Measurements from ENCODE around the gene UBE2K. TPM values are rescaled to one million over a fixed set of nuclear protein-coding genes. Genes with fewer than 3 reads are reported as not detected.
"Not testable (repeated sequence)": the region's sequence is repeated elsewhere in the genome, so short reads cannot be mapped to it uniquely, and the experiment has no call there.

Gene UBE2K
- total RNA-seq, 2 experiments from 2014 or later = 60.6 to 69.5 TPM

DNA sequence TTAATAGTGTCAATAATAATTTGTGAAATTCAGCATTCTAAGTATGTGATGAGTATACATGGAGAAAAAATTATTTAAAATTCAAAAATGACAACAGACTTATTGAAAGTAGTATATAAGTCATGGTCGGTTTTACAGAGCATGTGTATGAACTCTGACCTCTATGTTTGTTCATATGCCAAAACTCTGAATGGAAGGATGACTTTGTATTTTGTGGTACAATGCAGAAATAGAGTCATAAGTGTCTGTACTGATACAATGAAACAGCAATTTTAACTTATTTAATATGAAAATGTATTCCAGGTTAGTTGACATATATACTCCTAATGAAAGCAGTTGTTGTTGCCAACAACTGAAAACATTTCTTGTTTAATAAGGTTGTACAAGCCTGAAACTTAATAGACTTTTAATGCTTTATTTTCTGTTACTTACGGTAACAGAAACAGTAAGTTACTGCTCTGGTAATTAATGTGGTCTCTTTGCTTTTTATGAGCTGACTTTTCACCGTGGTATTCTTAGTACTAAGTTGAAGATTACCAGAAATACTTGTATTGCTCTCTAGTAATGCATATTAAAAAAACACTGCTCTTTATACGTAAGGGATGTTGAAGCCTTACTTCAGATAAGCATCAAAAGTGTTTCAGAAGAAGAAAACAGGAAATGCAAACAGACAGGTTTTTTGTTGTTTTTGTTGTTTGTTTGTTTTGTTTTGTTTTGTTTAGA lies 1.9 kb downstream of the UBE2K start:
- intact Hi-C loops (cut with micrococcal nuclease) = loop anchor here (1.0 to 5.0 kb wide), 11 partner anchors 19 to 1209 kb away; partner anchors contain the start of genes N4BP2, TMEM156 and WDR19
- H3K27ac Mint-ChIP-seq = peak overlapping the region; percentile 98
- peak overlapping the region; percentile 98 for H3K4me3 Mint-ChIP-seq
- no peaks in the 10 kb centered on the region for H3K27me3 Mint-ChIP-seq (ENCODE audit: low read depth)
- H3K4me1 Mint-ChIP-seq (ENCODE audit: low read depth) = peaks cover 32% of the 10 kb centered on the region
- H3K9me3 Mint-ChIP-seq = no peaks in the 10 kb centered on the region
- DNase-seq = no peak
- H3K36me3 Mint-ChIP-seq (ENCODE audit: low read depth) = peaks cover 12% of the 10 kb centered on the region
- CTCF ChIA-PET = interaction anchor here (0.6 kb wide), 1 partner anchor 309 kb away, joined by 5 read pairs; no protein-coding TSS in a partner anchor

DNA sequence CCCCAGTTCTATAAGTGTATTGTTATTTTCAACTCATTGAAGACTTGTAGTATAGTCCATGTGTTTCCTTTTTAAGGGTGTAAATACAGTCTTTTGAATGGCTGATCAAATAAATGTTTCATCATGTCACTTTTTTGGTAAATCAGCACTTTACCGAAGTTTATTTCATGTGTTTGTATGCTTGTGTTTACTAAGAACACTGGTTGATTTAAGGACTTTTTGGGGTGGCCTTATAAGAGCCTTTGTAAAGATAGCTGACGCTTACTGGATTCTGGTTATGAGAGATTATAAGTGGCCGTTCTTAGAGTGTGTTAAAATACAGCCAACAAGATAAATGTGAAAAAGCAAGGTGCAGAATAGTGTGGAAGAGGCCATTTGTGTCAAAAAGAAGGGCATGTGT lies 2.6 kb downstream of the UBE2K start:
- Mint-ChIP-seq H3K4me3 (peak overlapping the region; percentile 16), H3K27ac (no peak overlapping the region), H3K36me3 (ENCODE audit: low read depth) (peaks cover 15% of the 10 kb centered on the region), H3K27me3 (ENCODE audit: low read depth) (no peaks in the 10 kb centered on the region), H3K9me3 (no peaks in the 10 kb centered on the region), H3K4me1 (ENCODE audit: low read depth) (peaks cover 34% of the 10 kb centered on the region)
- CTCF ChIA-PET = interaction anchor here (0.6 kb wide), 1 partner anchor 308 kb away, joined by 5 read pairs; no protein-coding TSS in a partner anchor
- intact Hi-C loops (cut with micrococcal nuclease) = no loop called here
- DNase-seq = no peak

DNA sequence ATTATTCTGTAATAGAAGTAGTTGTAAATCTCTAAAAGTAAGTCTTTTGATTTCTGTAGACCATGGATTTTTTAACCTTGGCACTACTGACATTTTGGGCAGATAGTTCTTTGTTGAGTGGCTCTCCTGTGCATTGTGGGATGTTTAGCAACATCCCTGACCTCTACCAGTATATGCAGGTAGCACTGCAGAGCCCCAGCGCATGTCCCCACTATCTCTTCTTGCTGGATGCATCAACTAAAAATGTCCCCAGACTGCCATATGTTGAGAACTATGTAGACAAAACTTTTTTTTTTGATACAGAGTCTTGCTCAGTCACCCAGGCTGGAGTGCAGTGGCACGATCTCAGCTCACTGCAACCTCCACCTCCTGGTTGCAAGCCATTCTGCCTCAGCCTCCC lies 4.8 kb downstream of the UBE2K start:
- Mint-ChIP-seq H3K9me3 (no peaks in the 10 kb centered on the region), H3K27ac (no peak overlapping the region), H3K27me3 (ENCODE audit: low read depth) (no peaks in the 10 kb centered on the region), H3K36me3 (ENCODE audit: low read depth) (peaks cover 15% of the 10 kb centered on the region), H3K4me3 (no peak overlapping the region), H3K4me1 (ENCODE audit: low read depth) (peaks cover 33% of the 10 kb centered on the region)
- intact Hi-C loops (cut with micrococcal nuclease) = no loop called here
- CTCF ChIA-PET = no interaction called here
- no peak for DNase-seq

DNA sequence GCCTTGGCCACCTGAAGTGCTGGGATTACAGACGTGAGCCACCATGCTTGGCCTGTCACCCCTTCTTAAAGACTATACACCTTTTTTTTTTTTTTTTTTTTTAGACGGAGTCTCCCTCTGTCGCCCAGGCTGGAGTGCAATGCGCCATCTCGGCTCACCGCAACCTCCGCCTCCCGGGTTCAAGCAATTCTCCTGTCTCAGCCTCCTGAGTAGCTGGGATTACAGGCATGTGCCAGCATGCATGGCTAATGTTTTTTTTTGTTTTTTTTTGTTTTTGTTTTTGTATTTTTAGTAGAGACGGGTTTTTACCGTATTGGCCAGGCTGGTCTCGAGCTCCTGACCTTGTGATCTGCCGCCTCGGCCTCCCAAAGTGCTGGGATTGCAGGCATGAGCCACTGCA lies 6.9 kb downstream of the UBE2K start:
- H3K27ac Mint-ChIP-seq; DNase-seq; H3K9me3 Mint-ChIP-seq; H3K27me3 Mint-ChIP-seq (ENCODE audit: low read depth); H3K4me3 Mint-ChIP-seq; intact Hi-C loops (cut with micrococcal nuclease): not testable (repeated sequence)
- H3K4me1 Mint-ChIP-seq (ENCODE audit: low read depth) = peaks cover 44% of the 10 kb centered on the region
- peaks cover 12% of the 10 kb centered on the region for H3K36me3 Mint-ChIP-seq (ENCODE audit: low read depth)
- CTCF ChIA-PET = interaction anchor here (0.6 kb wide), 2 partner anchors 263 to 296 kb away, joined by 3 to 4 read pairs; no protein-coding TSS in a partner anchor

DNA sequence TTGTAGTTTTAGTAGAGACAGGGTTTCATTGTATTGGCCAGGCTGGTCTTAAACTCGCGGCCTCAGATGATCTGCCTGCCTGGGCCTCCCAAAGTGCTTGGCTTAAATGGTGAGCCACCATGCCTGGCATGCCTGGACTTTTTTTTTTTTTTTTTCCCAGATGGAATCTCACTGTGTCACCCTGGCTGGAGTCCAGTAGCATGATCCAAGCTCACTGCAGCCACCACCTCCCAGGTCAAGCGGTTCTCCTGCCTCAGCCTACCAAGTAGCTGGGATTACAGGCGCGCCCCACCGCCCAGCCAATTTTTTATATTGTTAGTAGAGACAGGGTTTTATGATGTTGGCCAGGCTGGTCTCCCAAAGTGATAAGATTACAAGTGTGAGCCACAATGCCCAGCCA lies 8.4 kb downstream of the UBE2K start:
- intact Hi-C loops (cut with micrococcal nuclease) = no loop called here
- CTCF ChIA-PET = interaction anchor here (0.6 kb wide), 1 partner anchor 269 kb away, joined by 5 read pairs; no protein-coding TSS in a partner anchor
- Mint-ChIP-seq H3K4me3 (no peak overlapping the region), H3K4me1 (ENCODE audit: low read depth) (peaks cover 38% of the 10 kb centered on the region), H3K27me3 (ENCODE audit: low read depth) (no peaks in the 10 kb centered on the region), H3K9me3 (no peaks in the 10 kb centered on the region), H3K36me3 (ENCODE audit: low read depth) (peaks cover 12% of the 10 kb centered on the region), H3K27ac (no peak overlapping the region)
- DNase-seq = no peak

DNA sequence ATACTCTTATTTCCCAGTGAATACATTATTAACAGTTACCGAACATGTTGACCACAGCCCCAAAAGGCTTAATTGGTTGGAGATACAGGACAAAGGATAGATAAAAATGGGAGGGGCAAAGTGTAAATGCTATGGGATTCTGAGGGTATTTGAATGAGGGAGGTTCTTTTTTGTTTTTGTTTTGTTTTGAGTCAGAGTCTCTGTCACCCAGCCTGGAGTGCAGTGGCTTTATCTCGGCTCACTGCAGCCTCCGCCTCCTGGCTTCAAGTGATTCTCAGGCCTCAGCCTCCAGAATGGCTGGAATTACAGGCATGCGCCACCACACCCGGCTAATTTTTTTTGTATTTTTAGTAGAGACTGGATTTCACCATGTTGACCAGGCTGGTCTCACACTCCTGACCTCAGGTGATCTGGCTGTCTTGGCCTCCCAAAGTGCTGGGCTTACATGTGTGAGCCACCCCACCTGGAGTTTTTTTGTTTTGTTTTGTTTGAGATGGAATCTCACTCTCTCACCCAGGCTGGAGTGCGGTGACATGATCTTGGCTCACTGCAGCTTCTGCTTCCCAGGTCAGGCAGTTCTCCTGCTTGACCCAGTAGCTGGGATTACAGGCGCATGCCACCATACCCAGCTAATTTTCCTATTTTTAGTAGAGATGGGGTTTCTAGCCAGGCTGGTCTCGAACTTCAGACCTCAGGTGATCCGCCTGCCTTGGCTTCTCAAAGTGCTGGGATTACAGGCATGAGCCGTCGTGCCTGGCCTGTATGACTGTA lies 9.0 kb downstream of the UBE2K start:
- peaks cover 35% of the 10 kb centered on the region for H3K4me1 Mint-ChIP-seq (ENCODE audit: low read depth)
- DNase-seq = peak; percentile 16
- H3K27ac Mint-ChIP-seq = no peak overlapping the region
- H3K4me3 Mint-ChIP-seq = no peak overlapping the region
- H3K27me3 Mint-ChIP-seq (ENCODE audit: low read depth) = no peaks in the 10 kb centered on the region
- CTCF ChIA-PET = interaction anchor here (0.7 kb wide), 2 partner anchors 21 to 233 kb away, joined by 3 read pairs; no protein-coding TSS in a partner anchor
- no peaks in the 10 kb centered on the region for H3K9me3 Mint-ChIP-seq
- peaks cover 14% of the 10 kb centered on the region for H3K36me3 Mint-ChIP-seq (ENCODE audit: low read depth)
- intact Hi-C loops (cut with micrococcal nuclease) = no loop called here

DNA sequence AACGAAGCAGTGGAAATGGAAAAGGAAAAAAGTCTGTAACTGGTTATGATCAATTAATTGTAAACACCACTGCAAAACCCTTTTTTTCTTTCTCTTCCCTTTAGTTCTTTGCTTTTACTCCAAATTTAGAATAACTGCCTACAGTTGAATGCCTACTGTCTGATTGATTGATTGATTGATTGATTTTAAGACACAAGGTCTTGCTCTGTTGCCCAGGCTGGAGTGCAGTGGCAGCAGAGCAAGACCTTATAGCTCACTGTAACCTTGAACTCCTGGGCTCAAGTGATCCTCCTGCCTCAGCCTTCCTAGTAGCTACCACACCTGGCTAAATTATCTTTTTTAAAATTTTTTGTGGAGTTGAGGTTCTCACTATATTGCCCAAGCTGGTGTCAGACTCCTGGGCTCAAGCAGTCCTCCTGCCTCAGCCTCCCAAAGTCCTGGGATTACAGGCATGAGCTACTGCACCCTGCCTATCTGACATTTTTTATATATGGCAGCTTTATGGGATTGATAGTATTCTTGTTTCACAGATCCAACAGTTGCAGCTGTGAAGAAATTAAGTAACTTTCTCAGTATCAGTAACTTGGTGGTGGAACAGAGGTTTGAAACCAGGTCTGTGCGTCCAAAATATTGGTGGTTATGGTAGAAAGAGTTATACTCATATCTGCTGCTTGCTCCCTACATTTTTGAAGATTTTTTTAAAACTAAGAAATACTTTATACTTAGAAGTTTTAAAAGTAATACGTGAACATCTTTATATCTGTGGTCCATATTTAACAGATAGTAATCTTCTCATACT lies 12.4 kb downstream of the UBE2K start:
- Mint-ChIP-seq H3K4me3 (no peak overlapping the region), H3K27me3 (ENCODE audit: low read depth) (no peaks in the 10 kb centered on the region), H3K4me1 (ENCODE audit: low read depth) (peaks cover 45% of the 10 kb centered on the region), H3K9me3 (no peaks in the 10 kb centered on the region), H3K36me3 (ENCODE audit: low read depth) (peaks cover 7% of the 10 kb centered on the region), H3K27ac (no peak overlapping the region)
- intact Hi-C loops (cut with micrococcal nuclease) = no loop called here
- DNase-seq = no peak
- CTCF ChIA-PET = no interaction called here

DNA sequence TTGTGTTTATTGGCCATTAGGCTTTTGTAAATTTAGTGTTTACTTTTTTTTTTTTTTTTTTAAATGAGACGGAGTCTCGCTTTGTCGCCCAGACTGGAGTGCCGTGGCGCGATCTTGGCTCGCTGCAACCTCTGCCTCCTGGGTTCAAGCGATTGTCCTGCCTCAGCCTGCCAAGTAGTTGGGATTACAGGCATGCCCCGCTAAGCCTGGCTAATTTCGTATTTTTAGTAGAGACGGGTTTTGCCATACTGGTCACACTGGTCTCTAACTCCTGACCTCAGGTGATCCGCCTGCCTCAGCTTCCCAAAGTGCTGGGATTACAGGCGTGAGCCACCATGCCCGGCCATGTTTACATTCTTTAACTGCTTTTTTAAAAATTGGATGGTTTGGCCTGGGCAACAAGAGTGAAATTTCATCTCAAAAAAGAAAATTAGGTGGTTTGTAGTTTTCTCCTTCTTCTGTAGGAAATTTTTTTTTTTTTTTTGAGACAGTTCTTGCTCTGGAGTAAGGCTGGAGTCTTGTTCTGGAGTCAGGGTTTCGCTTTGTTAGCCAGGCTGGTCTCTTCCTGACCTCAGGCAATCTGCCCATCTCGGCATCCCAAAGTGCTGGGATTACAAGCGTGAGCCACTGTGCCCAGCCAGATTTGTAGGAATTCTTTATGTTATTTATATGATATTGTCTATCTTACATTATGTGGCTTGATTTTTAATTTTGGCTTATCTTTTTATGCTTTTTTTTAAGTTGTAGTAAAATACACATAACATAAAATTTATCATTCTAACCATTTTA lies 15.1 kb downstream of the UBE2K start:
- CTCF ChIA-PET = no interaction called here

DNA sequence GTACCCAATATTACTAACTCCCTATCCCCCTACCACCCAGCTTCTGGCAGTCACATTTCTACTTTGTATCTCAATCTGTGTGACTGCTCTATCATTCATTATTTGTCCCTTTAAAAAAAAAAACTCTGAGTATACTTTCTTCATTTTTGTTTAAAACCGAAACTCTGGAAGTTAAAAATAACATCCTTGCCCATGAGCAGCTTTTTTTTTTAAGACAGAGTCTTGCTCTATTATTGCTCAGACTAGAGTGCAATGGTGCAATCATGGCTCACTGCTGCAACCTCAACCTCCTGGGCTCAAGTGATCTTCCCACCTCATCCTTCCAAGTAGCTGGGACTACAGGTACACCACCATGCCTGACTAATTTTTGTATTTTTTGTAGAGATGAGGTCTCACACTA lies 15.8 kb downstream of the UBE2K start:
- peaks cover 18% of the 10 kb centered on the region for H3K36me3 Mint-ChIP-seq (ENCODE audit: low read depth)
- H3K4me1 Mint-ChIP-seq (ENCODE audit: low read depth) = peaks cover 47% of the 10 kb centered on the region
- no peak for DNase-seq
- no peaks in the 10 kb centered on the region for H3K27me3 Mint-ChIP-seq (ENCODE audit: low read depth)
- H3K9me3 Mint-ChIP-seq = no peaks in the 10 kb centered on the region
- intact Hi-C loops (cut with micrococcal nuclease) = no loop called here
- H3K27ac Mint-ChIP-seq = no peak overlapping the region
- CTCF ChIA-PET = interaction anchor here (0.6 kb wide), 1 partner anchor 281 kb away, joined by 3 read pairs; no protein-coding TSS in a partner anchor
- no peak overlapping the region for H3K4me3 Mint-ChIP-seq

More for the DNA sequence above, 15.1 kb downstream of the UBE2K start:
- H3K4me1 Mint-ChIP-seq (ENCODE audit: low read depth) = peaks cover 51% of the 10 kb centered on the region
- no peak overlapping the region for H3K27ac Mint-ChIP-seq
- no peak for DNase-seq
- intact Hi-C loops (cut with micrococcal nuclease) = no loop called here
- H3K27me3 Mint-ChIP-seq (ENCODE audit: low read depth) = no peaks in the 10 kb centered on the region
- no peak overlapping the region for H3K4me3 Mint-ChIP-seq
- H3K36me3 Mint-ChIP-seq (ENCODE audit: low read depth) = peaks cover 18% of the 10 kb centered on the region
- H3K9me3 Mint-ChIP-seq = no peaks in the 10 kb centered on the region

DNA sequence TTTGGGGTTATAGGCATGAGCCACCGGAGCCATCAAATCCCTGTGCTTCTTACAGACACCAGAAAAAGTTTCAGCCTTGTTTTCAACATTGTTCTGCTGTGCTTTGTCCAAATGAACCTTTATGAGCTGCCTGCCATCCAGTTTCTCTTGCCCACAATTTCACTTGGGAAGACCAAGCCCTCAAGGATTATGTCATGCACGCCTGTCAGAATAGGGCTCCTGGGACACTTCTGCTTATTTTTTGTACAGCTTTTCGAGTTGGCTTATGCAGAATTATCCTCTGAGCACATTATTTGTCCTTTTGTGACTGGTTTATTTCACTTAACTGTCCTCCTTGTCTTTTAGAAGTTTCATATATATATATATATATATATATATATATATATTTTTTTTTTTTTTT lies 16.2 kb downstream of the UBE2K start:
- H3K27ac Mint-ChIP-seq = no peak overlapping the region
- CTCF ChIA-PET = interaction anchor here (0.6 kb wide), 1 partner anchor 282 kb away, joined by 3 read pairs; no protein-coding TSS in a partner anchor
- H3K36me3 Mint-ChIP-seq (ENCODE audit: low read depth) = peaks cover 18% of the 10 kb centered on the region
- no peak overlapping the region for H3K4me3 Mint-ChIP-seq
- no peaks in the 10 kb centered on the region for H3K27me3 Mint-ChIP-seq (ENCODE audit: low read depth)
- H3K4me1 Mint-ChIP-seq (ENCODE audit: low read depth) = peaks cover 48% of the 10 kb centered on the region
- DNase-seq = no peak
- intact Hi-C loops (cut with micrococcal nuclease) = no loop called here
- no peaks in the 10 kb centered on the region for H3K9me3 Mint-ChIP-seq

DNA sequence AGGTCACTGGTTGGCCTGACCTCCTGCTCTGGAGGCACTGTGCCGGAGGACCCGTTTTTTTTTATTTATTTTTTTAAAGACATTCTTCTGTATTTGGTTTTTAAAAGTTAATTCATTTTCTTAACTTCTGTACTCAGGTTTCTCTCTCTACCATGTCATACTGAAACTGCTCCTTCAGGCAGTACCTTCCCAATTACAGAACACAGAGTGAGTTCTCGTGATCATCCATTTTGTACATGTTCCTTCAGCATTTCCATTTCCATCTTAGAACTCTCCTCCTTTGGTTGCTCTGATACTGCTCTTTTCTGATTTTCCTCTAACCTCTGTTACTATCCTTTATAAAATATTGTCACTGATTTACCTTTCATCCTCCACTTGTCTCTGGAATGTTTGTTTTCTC lies 17.9 kb downstream of the UBE2K start:
- intact Hi-C loops (cut with micrococcal nuclease) = no loop called here
- Mint-ChIP-seq H3K4me3 (no peak overlapping the region), H3K36me3 (ENCODE audit: low read depth) (peaks cover 18% of the 10 kb centered on the region), H3K27ac (no peak overlapping the region), H3K4me1 (ENCODE audit: low read depth) (peaks cover 54% of the 10 kb centered on the region), H3K27me3 (ENCODE audit: low read depth) (no peaks in the 10 kb centered on the region), H3K9me3 (no peaks in the 10 kb centered on the region)
- CTCF ChIA-PET = no interaction called here
- no peak for DNase-seq

Data from activated naive CD4-positive, alpha-beta T cell treated with anti-CD3 and anti-CD28 coated beads for 36 hours (primary cell).